AG10803 (cell line): ENCODE results near the gene CD36.
A peak's percentile ranks its signal among the peaks of the same experiment; 100 is the strongest.

Experiments used
- DNase-seq: peaks from one replicate; pipeline ENCODE4 v3.0.0; 2010; ENCODE audit warnings: low read depth
- H3K4me3 ChIP-seq: 2 replicates; pipeline ENCODE4 v1.5.1; 2011; ENCODE audit warnings: mild to moderate bottlenecking, low read length, control low read depth
- CTCF ChIP-seq: conservative IDR thresholded peaks from 2 replicates; pipeline ENCODE4 v1.5.1; 2011; ENCODE audit warnings: mild to moderate bottlenecking, low read length, control low read depth, inconsistent platforms

The CD36 gene

GRCh38 chr7:80641548-80641947, 3.1 kb downstream of the CD36 start:
- TF ChIP-seq CTCF, result no peak
- DNase-seq, result peak; percentile 61
- H3K4me3 ChIP-seq, result no peak overlapping the region

GRCh38 chr7:80642871-80643270, 4.4 kb downstream of the CD36 start:
- no peak for TF ChIP-seq CTCF
- no peak for DNase-seq
- H3K4me3 ChIP-seq, result no peak overlapping the region

GRCh38 chr7:80643336-80643915, 5.0 kb downstream of the CD36 start:
- no peak for DNase-seq
- H3K4me3 ChIP-seq, result no peak overlapping the region
- TF ChIP-seq CTCF, result no peak

- TF ChIP-seq CTCF, result no peak
- no peak for DNase-seq
- H3K4me3 ChIP-seq, result no peak overlapping the region
Observed at GRCh38 chr7:80644054-80644453, 5.6 kb downstream of the CD36 start.

GRCh38 chr7:80646083-80646865, 7.8 kb downstream of the CD36 start:
- no peak for TF ChIP-seq CTCF
- DNase-seq, result no peak
- no peak overlapping the region for H3K4me3 ChIP-seq

GRCh38 chr7:80647436-80647835, 9.0 kb downstream of the CD36 start:
- no peak for DNase-seq
- TF ChIP-seq CTCF, result no peak
- H3K4me3 ChIP-seq, result no peak overlapping the region

- no peak overlapping the region for H3K4me3 ChIP-seq
- no peak for DNase-seq
- no peak for TF ChIP-seq CTCF
Observed at GRCh38 chr7:80648031-80648600, 9.7 kb downstream of the CD36 start.
